Tibial nerve (tissue), 3 donors: ENCODE data around the gene TEX36.

Experiments
- POLR2A ChIP-seq, 2 donors: fragments of 450-650 bp; IDR thresholded peaks; one replicate each; pipeline ENCODE4 v1.6.1; 2017; ENCODE audit warnings: antibody characterized with exemption in 2 of 2, mild to moderate bottlenecking in 2 of 2, moderate library complexity in 2 of 2
- TF ChIP-seq, protein P1 (sequence below), 5 experiments: fragments of 200-600 bp in 3 of 5; fragments of 450-650 bp in 2 of 5; sonication (generic) in 3 of 5; IDR thresholded peaks; one replicate each; pipeline ENCODE4 v1.5.1; 2016 to 2019; ENCODE audit warnings: antibody characterized with exemption in 5 of 5, mild to moderate bottlenecking in 3 of 5, moderate library complexity in 2 of 5

DNA sequence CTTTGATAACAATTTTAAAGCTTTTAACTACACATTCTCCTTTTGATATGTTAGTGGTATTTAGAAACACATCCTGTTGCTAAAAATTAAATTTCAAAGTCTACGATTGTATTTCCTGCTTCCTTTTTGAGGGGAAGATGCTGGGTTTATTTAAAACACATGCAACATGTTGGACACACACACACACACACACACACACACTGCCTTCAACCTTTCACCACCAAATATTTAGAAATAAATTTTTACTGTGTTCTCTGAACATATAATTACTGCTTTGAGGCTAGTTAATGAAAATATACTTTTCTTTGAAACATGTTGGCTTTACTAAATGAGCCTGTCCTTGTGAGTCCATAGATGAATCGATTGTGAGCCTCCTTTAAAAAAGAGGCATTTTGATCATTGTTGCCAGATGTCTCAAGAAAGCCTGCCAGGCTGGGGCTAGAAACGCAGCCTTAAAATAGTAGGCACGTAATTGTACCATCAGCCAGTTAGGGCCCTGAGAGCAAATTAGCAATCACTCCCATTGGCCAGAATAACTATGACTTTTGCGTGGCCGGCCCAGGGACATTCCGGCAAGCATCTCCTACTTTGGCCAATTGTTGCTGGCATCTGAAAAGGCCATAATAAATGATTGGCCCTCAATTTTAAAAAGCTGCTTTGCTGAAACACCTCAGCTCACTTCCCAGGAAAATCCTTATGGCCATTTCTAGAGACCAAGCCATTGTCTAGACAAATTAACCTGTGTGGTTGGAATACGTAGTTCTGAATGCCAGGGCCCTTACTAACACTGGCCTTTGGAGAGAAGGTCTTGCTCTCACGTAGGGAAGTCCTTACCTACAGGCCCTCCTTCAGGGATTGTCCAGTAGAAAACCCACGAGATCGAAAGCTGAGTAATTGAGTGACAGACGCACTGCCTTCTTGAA, 9.9 kb upstream of the TEX36 start:
- TF ChIP-seq, protein P1, sequence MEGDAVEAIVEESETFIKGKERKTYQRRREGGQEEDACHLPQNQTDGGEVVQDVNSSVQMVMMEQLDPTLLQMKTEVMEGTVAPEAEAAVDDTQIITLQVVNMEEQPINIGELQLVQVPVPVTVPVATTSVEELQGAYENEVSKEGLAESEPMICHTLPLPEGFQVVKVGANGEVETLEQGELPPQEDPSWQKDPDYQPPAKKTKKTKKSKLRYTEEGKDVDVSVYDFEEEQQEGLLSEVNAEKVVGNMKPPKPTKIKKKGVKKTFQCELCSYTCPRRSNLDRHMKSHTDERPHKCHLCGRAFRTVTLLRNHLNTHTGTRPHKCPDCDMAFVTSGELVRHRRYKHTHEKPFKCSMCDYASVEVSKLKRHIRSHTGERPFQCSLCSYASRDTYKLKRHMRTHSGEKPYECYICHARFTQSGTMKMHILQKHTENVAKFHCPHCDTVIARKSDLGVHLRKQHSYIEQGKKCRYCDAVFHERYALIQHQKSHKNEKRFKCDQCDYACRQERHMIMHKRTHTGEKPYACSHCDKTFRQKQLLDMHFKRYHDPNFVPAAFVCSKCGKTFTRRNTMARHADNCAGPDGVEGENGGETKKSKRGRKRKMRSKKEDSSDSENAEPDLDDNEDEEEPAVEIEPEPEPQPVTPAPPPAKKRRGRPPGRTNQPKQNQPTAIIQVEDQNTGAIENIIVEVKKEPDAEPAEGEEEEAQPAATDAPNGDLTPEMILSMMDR (IDR thresholded peaks at IDR 0.05) = no peak
- no peak for TF ChIP-seq POLR2A (IDR thresholded peaks at IDR 0.05)
